Endothelial cell (in vitro differentiated cells): Measurements from ENCODE around the gene RNU6-9. TPM values are rescaled to one million over a fixed set of nuclear protein-coding genes. Genes with fewer than 3 reads are reported as not detected.

ENCODE experiments used
- DNase-seq: peaks from one replicate; pipeline ENCODE4 v3.0.0; 2021; ENCODE audit warnings: low spot score
- H3K27ac Mint-ChIP-seq: one replicate; pipeline ENCODE4 v1.8.0; 2021; ENCODE audit warnings: mixed read lengths, inconsistent platforms; ENCODE audit not compliant: unreplicated experiment
- H3K27me3 Mint-ChIP-seq: one replicate; pipeline ENCODE4 v1.8.0; 2021; ENCODE audit warnings: mild to moderate bottlenecking, moderate library complexity, mixed read lengths, inconsistent platforms; ENCODE audit not compliant: unreplicated experiment
- H3K36me3 Mint-ChIP-seq: one replicate; pipeline ENCODE4 v1.8.0; 2021; ENCODE audit warnings: mild to moderate bottlenecking, low read depth, mixed read lengths, inconsistent platforms; ENCODE audit not compliant: unreplicated experiment
- H3K4me1 Mint-ChIP-seq: one replicate; pipeline ENCODE4 v1.8.0; 2021; ENCODE audit warnings: mild to moderate bottlenecking, mixed read lengths, inconsistent platforms; ENCODE audit not compliant: unreplicated experiment
- H3K4me3 Mint-ChIP-seq: one replicate; pipeline ENCODE4 v1.8.0; 2021; ENCODE audit warnings: mild to moderate bottlenecking, mixed read lengths, inconsistent platforms; ENCODE audit not compliant: unreplicated experiment
- H3K9me3 Mint-ChIP-seq: one replicate; pipeline ENCODE4 v1.8.0; 2021; ENCODE audit warnings: mixed read lengths, inconsistent platforms; ENCODE audit not compliant: unreplicated experiment
- total RNA-seq: library from RNA; stranded (reverse); fragmentation: NEBNext Ultra II Directional; extraction: Animal tissue kit (Norgen Biotek cat#: 25700); gene quantifications from one replicate; pipeline ENCODE4 v1.2.1, GENCODE V29; 2021; ENCODE audit not compliant: unreplicated experiment
- TF ChIP-seq, protein P1 (sequence below): fragments of 200-600 bp; sonication (generic); IDR thresholded peaks from one replicate; pipeline ENCODE4 v1.5.0; 2021; ENCODE audit warnings: antibody characterized with exemption; ENCODE audit not compliant: unreplicated experiment

The RNU6-9 gene
- total RNA-seq, 1 donor from 2014 or later: not detected

DNA sequence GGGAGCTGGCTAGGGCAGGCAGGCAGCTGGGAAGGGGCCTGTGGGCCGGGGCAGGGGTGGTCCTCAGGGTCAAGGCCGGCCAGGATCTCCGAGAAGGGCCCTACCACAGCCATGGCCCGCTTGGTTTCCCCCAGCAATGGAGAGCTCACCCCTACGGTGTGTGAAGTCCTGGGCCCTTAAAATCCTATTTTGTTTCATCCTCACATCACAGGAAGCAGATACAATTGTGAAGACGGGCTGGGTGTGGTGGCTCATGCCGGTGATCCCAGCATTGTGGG, 8.7 kb downstream of the RNU6-9 start:
- H3K27me3 Mint-ChIP-seq: peaks cover 4% of the 10 kb centered on the region
- peaks cover 3% of the 10 kb centered on the region for H3K36me3 Mint-ChIP-seq
- no peak overlapping the region for H3K27ac Mint-ChIP-seq
- H3K4me1 Mint-ChIP-seq: no peaks in the 10 kb centered on the region
- H3K4me3 Mint-ChIP-seq: no peak overlapping the region
- no peaks in the 10 kb centered on the region for H3K9me3 Mint-ChIP-seq
- DNase-seq: no peak
- TF ChIP-seq, protein P1, sequence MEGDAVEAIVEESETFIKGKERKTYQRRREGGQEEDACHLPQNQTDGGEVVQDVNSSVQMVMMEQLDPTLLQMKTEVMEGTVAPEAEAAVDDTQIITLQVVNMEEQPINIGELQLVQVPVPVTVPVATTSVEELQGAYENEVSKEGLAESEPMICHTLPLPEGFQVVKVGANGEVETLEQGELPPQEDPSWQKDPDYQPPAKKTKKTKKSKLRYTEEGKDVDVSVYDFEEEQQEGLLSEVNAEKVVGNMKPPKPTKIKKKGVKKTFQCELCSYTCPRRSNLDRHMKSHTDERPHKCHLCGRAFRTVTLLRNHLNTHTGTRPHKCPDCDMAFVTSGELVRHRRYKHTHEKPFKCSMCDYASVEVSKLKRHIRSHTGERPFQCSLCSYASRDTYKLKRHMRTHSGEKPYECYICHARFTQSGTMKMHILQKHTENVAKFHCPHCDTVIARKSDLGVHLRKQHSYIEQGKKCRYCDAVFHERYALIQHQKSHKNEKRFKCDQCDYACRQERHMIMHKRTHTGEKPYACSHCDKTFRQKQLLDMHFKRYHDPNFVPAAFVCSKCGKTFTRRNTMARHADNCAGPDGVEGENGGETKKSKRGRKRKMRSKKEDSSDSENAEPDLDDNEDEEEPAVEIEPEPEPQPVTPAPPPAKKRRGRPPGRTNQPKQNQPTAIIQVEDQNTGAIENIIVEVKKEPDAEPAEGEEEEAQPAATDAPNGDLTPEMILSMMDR: no peak

DNA sequence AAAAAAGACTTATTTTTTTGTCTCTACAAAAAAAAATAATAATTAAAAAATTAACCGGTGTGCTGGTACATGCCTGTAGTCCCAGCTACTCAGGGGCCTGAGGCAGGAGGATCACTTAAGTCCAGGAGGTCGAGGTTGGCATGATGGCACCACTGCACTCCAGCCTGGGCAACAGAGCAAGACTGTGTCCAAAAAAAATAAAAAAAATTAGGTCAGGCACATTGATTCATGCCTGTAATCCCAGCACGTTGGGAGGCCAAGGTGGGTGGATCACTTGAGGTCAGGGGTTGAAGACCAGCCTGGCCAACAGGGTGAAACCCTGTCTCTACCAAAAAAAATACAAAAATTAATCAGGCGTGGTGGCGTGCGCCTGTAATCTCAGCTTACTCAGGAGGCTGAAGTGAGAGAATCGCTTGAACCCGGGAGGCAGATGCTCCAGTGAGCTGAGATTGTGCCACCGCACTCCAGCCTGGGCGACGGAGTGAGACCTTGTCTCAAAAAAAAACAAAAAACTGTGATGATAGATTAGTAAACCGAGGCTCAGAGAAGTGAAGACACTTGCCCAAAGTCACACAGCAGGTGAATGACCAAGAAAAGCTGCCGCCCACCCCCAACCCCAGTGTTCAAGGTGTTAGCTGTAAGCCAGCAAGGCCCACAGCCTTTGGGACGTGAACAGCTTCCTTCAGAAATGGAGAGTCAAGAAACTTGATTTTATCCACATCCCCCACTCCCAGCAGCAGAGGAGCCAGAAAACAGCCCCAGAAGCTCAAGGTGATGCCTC, 9.4 kb downstream of the RNU6-9 start:
- Mint-ChIP-seq H3K27me3 (peaks cover 4% of the 10 kb centered on the region), H3K4me1 (no peaks in the 10 kb centered on the region), H3K27ac (no peak overlapping the region), H3K9me3 (no peaks in the 10 kb centered on the region), H3K4me3 (no peak overlapping the region), H3K36me3 (peaks cover 3% of the 10 kb centered on the region)
- TF ChIP-seq, protein P1: no peak
- DNase-seq: no peak

DNA sequence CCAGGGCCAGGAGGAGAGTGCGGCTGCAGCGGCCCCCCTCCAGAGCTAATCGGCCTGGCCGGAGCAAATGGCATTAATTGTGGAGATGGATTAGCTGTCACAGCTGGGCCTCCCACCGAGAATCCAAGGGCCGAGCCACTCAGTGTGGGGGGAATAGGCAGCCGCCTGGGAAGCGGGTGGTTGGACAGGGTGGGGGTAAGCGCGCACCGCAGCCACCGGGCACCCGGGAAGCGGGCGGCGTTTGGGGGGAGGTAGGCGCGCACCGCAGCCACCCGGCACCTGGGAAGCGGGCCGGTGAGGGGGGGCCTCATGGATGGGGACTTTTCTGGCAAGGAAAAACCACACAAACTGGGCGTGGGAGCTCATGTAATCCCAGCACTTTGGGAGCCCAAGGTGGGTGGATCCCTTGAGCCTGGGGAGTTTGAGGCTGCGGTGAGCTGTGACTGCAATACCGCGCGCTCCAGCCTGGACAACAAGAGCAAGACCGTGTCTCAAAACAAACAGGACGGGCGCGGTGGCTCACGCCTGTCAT, 10.0 kb downstream of the RNU6-9 start:
- TF ChIP-seq, protein P1: no peak
- Mint-ChIP-seq H3K27ac (no peak overlapping the region), H3K36me3 (peaks cover 3% of the 10 kb centered on the region), H3K4me3 (no peak overlapping the region), H3K27me3 (peaks cover 2% of the 10 kb centered on the region), H3K9me3 (no peaks in the 10 kb centered on the region), H3K4me1 (no peaks in the 10 kb centered on the region)
- no peak for DNase-seq

DNA sequence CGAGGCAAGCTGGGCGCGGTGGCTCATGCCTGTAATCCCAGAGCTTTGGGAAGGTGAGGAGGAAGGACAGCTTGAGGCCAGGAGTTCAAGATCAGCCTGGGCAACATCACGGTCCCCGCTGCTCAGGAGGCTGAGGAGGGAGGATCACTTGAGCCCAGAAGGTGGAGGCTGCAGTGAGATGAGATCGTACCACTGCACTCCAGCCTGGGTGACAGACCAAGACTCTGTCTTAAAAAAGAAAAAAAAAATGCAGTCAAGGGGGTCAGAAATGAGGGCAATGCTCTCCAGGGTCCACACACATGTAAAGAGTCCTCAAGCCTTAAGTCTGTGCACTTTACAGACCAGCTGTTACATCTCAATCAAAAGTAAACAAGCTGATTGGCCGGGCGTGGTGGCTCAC, 11.3 kb downstream of the RNU6-9 start:
- Mint-ChIP-seq H3K27ac (no peak overlapping the region), H3K27me3 (peaks cover 2% of the 10 kb centered on the region), H3K36me3 (peaks cover 3% of the 10 kb centered on the region), H3K4me3 (no peak overlapping the region), H3K4me1 (no peaks in the 10 kb centered on the region), H3K9me3 (no peaks in the 10 kb centered on the region)
- no peak for DNase-seq
- TF ChIP-seq, protein P1: no peak

DNA sequence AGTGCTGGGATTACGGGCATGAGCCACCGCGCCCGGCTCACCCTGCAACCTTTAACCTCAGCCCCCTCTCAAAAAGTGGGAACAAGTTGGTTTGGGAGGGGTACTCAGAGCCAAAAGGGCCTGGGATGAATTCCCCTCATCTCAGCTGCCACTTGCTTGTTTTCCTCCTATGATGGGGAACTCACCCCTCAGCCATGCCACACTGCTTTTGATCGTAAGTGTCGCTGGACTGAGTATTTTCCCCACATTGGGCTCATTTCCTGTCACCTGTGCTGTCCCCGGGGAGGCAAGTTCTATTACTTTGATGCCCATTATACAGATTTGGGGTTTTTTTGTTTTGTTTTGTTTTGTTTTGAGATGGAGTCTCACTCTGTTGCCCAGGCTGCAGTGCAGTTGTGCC, 13.2 kb downstream of the RNU6-9 start:
- no peak for DNase-seq
- Mint-ChIP-seq H3K4me3 (no peak overlapping the region), H3K27me3 (peaks cover 3% of the 10 kb centered on the region), H3K27ac (no peak overlapping the region), H3K36me3 (peaks cover 3% of the 10 kb centered on the region), H3K9me3 (no peaks in the 10 kb centered on the region), H3K4me1 (no peaks in the 10 kb centered on the region)
- TF ChIP-seq, protein P1: no peak
